HG03442 (cell line): ENCODE results near the gene SNX30.

ENCODE experiments used
- ATAC-seq: cut with Tn5 transposase; IDR thresholded peaks from one replicate; pipeline ENCODE4 v1.9.1; 2021; ENCODE audit warnings: mild to moderate bottlenecking, moderate library complexity; ENCODE audit not compliant: unreplicated experiment

SNX30 gene

DNA sequence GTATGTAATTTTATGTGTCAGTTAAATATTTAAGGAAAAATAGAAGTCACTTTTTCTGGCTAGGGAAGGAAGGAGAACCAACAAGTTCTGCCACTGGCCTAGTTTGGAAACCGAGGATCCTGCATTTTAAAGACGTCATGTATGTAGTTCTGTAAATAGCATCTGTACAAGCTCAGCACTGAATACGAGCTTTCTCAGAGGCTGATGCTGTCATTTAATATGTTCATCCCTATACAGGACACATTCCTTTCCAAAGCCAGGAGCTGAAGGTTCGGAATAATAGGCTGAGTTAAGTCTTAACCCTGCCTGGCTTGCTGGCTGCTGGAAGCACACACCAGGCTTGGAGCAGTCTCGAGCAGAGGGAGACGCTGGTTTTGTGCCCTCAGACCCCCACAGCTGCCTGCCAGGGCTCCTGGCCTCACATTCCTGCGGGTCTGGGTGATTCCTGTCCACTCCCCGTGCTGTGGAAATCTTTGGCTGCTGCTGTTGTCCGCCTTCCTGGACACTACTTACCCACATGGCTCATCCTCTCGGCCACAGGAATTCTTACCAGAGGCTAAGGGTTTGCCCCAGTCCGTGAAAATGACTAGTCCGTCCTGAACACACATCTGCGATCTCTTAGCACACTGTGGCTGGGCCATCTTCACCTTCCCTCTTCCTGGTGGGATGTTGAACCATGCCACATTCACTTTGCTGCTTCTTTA lies 103.5 kb downstream of the SNX30 start:
- no peak for ATAC-seq

DNA sequence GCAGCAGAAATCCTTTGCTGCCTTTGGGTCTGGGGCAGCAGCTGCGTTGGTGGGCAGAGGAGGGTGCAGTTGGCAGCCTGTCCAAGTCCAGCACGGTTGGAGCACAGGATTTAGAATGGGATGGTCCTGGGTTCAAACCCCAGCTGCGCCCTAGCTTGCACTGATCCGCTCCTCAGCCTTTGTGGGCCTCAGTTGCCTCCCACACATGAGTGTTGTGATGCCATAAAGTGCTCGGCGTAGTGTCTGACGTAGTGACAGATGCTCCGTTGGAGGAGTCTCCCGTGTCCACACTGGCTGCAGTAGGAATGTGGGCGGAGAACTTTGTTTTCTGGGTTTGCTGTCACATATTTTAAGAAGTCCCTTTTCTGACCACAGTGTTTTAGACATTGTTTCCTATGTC lies 104.1 kb downstream of the SNX30 start:
- ATAC-seq: no peak

DNA sequence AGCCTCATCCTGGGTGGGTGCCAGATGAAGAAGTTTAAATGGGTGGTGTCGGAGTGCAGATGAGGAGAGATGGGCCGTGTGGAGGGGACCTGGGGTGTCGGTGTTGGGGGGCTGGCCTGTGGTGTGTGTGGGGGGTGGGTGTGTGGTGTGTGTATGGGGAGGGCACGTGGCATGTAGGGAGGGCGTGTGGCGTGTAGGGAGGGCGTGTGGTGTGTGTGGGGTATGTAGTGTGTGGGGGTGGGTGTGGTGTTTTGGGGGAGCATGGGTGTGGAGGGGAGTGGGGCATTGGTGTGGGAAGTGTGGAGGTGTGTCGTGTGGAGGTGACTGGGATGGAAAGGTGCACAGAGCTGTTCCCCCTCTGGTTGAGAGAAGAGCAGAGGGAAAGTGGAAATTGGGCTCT lies 105.6 kb downstream of the SNX30 start:
- ATAC-seq: no peak

DNA sequence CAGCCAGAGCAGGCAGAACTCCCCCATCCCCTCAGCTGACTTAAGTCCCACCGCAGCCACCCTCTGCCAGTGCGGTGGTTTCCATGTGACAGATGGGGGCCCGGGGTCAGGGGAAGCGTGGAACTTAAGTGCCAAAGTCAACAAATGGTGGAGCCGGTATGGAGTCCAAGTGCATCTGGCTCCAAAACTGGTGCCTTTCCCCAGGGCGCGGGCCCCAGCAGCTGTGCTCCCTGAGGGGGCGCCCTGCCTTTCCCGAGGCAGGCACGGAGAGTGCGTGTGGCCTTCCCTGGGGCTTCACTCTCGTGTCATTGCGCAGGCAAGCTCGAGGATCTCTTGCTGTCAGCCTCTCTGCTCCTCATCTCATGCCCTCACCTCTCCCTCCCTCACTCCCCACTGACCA lies 106.3 kb downstream of the SNX30 start:
- ATAC-seq: no peak

DNA sequence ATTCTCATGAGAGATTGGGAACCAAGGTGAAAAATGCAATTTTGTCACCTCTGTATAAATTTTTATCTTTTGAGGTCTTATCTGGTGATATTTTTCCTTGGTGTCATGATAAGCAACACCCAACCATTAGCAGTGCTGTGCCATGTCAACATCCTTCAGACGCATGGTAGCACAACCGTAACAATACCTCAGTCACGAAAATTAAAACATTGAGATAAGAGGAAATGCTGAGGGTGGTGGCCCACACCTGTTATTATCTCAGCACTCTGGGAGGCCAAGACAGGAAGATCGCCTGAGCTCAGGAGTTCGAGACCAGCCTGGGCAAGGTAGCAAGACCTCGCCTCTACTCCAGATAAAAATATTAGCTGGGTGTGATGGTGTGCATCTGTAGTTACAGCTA lies 107.4 kb downstream of the SNX30 start:
- ATAC-seq: no peak

DNA sequence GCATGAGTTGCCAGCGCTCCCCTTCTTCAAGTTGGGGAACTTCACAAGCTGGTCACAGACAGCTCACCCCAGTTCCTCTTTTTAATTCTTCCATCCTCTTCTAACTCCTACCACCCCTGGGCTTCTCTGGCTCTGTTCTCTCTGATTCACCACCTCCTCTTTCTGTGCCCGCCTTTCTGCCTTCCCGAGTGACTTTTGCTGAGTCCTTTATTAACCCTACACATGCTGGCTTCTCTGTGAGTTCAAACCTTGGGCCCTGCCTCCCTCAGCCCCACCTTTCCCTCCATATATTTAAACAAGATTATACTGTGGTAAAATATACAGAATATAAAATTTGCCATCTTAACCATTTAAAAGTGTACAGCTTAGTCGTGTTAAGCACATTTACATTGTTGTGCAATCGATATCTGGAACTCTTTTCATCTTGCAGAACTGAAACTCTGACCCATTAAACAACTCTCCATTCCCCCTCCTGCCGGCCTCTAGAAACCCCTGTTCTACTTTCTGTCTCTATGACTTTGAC lies 108.1 kb downstream of the SNX30 start:
- ATAC-seq: peak; percentile 68

DNA sequence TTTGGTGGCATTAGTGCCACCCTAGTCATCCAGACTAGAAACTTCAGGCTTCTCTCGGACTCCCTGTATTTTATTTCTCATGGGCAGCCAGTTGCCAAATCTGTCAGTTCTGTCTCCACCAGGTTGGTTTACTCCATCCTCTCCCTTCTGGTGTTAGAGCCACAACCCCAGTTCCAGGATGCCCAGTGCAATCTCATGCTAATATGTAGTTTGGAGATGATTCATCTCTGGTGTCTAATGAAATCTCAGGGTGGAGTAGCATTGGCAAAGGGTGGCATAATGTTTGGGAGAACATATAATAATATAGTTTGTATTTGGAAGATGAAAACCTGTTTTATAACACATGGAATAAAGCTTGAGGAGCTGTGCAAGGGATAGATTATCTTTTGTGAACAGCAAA lies 109.9 kb downstream of the SNX30 start:
- ATAC-seq: no peak

DNA sequence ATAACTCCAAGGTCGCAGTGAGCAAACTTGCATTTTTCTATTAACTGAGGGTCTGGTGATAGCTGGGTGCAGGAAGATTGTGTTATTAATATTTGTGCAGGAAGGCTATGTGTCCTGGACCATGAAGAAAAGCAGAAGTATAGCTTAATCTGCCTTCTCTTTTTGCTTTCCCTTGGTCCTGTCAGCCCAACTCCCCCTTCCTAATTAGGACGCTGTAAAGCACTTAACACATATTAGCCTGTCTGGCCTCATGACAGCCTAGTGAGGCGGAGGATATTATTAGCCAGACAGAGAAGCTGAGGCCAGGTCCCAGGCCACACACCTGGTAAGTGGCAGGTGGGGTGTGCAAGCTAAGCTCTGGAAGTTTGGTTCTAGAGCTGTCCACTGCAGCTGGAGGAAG lies 110.6 kb downstream of the SNX30 start:
- ATAC-seq: no peak

DNA sequence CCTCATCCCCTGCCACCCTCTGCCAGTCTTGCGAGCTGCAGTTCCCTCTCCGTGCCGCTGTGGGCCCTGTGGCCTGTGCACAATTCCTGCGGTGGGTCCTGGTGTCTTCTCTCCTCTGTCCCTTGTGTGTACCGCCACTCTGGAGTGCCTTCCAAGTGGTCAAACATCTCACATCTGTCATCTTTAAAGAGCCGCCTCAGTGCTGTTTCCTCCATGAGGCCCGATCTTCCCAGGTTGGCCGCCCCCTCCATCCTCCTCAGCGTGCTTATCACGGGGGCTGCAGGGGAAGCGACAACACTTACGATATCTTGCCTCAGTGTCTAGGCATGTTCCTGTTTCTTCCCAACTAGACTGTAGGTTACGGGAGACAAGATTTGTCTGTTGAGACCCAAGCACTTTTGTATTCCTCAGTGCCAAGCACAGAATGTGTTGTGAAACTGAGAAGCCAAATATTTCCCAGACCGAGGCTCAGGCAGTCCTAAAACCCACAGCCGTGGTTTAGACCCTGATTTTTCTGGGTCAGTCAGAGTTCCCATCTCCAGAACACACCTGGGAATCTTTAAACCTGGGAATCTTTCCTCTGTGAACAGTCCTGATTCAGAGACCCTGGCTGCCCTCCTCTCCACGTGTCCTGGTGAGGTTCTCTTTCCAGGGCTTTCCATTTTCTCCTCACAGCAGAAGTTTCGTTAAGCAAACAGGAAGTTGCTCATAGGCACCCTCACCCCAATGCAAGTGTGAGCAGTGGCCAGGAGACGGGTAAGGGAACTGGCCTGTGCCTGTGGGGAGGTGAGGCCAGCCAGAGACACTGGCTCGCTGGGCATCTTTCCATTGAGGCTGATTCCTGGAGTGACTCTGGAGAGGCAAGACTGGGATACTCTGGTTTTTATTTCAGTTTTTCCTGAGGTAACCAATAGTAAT lies 111.3 kb downstream of the SNX30 start:
- ATAC-seq: no peak

DNA sequence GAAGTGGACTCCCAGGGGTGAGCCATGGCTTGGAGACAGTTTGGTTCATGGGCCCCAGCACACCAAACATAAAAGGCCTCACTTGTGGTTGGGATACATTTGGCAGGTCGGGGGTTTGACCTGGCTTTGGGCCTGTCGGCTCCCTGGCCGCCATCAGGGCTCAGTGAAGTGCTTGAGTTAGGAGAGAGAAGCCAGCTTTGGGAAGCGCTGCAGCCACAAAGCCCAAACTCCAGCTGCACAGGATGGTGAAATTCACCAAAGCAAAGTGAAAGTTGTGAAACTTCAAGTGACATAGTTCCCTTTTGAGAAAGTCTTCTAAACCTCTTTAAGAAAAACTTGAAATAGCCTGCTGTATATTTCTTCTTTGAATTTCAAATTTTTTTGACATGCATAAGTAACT lies 112.7 kb downstream of the SNX30 start:
- no peak for ATAC-seq

DNA sequence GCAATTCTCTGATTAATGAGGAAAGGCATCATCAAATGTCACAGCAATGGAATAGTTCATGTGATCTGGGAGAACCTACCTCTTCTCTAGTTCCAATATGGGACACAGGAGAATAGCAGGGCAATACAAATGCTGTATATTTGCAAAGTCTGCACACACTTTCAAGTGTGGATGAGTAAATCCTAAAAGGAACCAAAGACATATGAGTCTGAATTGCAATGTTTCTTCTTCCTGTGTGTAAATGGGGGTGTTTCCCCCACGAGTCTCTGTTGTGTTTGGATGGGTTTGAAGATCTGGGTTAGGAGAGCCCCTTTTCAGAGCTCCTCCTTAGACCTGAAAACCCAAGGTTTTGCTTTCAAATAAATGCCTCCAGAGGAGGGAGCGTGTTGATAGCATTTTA lies 113.2 kb downstream of the SNX30 start:
- ATAC-seq: no peak

DNA sequence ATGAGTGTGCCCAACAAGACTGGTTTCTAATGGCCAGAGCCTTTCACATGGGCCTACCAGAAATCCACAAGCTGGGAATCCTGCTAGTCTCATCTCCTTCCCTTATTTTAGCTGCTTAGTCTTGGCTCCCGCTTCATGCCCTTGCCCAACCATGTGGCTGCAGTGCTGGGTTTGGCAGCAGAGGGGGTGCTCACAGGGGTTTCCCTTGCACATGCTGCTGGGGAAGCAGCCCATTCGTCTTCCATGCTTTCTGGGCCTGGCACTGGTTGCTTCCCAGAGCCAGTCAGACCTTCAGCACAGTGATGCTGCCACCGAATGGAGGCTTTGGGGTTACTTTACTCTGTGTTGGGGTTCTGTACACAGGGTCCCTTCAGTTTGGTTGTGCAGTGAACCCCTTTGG lies 113.8 kb downstream of the SNX30 start:
- ATAC-seq: no peak

DNA sequence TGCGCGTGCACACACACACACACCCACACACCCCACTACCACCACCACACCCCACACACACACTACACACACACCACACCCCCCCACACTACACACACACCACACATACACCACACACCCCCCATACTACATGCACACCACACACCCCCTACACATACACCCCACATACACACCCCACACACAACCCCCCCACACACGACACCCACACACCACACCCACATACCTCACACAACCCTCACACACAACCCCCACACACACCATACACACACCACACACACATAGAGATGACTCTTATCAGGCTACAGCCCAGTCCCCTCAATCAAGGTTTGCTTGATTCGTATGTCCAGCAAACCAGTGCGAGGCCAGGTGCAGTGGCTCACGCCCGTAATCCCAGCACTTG lies 114.4 kb downstream of the SNX30 start:
- ATAC-seq: no peak

DNA sequence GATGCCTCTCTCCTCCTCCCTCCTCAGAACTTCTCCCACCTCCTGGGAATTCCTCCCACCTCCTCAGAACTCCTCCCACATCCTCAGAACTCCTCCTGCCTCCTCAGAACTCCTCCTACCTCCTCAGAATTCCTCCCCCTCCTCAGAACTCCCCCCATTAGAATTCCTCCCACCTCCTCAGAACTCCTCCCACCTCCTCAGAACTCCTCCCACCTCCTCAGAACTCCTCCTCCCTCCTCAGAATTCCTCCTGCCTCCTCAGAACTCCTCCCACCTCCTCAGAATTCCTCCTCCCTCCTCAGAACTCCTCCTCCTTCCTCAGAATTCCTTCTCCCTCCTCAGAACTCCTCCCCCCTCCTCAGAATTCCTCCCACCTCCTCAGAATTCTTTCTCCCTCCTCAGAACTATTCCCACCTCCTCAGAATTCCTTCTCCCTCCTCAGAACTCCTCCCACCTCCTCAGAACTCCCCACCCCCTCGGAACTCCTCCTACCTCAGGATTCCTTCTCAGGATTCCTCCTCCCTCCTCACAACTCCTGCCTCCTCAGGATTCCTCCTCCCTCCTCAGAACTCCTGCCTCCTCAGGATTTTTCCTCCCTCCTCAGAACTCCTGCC lies 116.2 kb downstream of the SNX30 start:
- ATAC-seq: no peak

DNA sequence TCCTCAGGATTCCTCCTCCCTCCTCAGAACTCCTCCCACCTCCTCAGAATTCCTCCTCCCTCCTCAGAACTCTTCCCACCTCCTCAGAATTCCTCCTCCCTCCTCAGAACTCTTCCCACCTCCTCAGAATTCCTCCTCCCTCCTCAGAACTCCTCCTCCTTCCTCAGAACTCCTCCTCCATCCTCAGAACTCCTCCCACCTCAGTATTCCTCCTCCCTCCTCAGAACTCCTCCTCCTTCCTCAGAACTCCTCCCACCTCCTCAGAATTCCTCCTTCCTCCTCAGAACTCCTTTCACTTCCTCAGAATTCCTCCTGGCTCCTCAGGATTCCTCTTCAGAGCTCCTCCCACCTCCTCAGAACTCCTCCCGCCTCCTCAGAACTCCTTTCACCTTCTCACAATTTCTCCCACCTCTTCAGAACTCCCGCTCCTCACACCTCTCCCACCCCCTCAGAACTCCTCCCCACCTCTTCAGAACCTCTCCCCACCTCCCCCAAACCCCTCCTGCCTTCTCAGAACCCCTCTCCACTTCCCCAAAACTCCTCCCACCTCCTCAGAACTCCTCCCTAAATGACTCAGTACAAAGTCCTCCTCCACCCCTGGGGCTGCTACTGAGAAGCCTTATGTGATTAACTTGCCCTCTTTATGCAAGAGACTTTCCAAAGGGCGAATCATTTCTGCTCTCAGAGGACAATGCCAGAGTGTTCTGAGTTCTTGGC lies 116.9 kb downstream of the SNX30 start:
- ATAC-seq: no peak

DNA sequence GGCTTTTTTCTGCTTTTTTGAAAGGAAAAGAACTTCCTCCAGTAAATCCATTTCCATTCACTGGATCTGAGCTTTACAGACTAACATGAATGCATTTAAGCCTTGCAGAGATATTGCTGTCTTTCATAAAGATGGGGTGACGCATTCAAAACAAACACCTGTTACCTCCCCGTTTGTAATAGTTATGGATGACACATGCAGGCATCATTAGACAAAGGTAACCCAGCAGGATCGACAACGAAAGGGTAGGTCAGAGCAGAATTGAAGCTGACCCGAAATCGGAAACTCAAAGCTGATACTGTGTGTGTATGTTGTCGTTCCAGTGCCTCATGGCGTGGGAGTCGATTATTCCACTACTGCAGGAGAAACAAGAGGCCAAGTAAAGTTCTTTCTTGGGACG lies 117.9 kb downstream of the SNX30 start:
- no peak for ATAC-seq

DNA sequence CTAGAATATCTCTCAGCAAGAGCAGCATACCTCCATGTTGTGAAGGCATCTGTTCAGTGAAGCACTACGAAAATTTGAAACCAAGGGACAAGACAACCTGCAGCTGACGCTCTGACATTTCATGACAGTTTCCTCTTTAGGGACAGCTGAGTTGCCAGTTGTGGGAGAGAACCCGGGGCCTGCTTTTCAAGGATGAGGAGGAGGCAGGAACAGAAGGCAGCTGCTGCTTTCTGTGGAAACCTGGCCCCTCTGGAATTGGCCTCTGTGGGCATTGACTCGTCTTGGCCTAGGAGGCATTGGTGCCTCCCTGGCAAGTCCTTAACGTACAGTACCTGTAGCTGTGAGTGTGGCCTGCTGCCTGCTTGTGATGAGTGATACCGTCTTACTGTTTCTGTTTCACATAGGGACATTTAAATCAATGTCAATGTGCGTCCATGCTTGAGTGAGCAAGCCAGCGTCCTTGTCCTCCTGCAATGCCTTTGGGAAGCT lies 118.5 kb downstream of the SNX30 start:
- ATAC-seq: no peak

DNA sequence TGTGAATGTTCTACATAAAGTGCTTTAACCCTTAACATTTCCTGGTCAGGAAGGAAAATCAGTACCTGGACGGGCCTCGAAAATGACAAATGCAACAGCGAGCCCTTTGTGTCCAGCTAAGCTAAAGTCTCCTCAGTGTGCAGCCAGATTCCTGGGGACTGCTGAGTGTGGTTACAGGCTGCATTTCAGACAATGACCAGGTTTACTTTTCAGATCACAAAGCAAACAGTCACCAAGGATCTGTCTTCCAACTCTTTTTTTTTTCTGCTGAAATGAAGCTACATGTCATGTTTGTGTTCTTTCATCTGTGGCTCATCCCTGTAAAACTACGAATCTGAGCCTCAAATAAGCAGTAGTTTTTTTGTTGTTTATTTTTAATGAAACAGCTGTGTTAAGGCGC lies 119.4 kb downstream of the SNX30 start:
- no peak for ATAC-seq

DNA sequence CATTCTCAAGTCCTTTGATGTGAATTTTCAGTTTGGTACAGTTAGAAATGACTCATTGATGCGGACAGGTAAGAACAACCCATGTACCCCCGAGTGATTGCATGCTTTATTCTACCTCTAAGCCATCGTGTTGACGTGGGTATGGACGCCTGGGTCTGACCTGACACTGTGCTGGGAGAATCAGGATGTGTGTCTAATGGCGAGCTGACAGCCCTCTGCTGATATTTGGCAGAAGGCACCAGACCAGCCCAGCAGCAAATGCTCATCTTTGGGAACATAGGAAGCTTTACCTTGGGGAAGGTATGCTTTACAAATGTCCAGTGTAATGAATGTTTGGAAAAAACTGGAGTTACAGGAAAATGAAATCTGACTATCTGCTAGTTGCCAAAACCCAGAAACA lies 120.0 kb downstream of the SNX30 start:
- ATAC-seq: no peak

DNA sequence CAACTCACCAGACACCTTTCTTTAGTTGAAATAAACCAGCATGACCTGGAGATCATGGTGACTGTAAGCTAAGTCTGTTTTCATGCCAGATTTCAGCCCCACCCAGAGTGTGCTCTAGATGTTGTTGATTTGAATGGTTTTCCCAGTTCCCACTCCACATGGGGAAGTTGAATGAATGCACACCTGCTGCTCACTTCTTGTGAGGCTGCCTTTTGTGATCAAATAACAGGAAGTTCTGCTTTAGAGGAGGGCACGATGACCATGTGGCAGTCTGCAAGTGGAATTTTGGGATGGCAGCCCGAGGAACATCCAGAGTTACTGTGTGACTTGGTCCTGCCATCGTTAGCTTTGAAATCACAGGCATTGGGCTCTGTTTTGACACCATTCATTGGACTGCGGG lies 121.5 kb downstream of the SNX30 start:
- ATAC-seq: no peak
